GM10248 (cell line): Measurements from ENCODE around the gene ZNF423.

Experiments used
- CTCF ChIA-PET: fragments of 300-600 bp; sonication (Branson Sonifier 250); formaldehyde crosslinking; extraction: SDS; loops from one replicate; lab custom pipeline; 2021; ENCODE audit warnings: antibody characterized with exemption; lab: Yijun Ruan, JAX
- POLR2A ChIA-PET: fragments of 350-650 bp; sonication (Branson Sonifier 250); formaldehyde crosslinking; extraction: SDS; loops from one replicate; lab custom pipeline; 2020; ENCODE audit warnings: antibody characterized with exemption; lab: Yijun Ruan, JAX
- DNase-seq: peaks from one replicate; pipeline ENCODE4 v3.0.0; 2012; ENCODE audit errors: extremely low spot score
- TF ChIP-seq, protein P1 (sequence below): IDR thresholded peaks from 2 replicates; pipeline ENCODE4 v1.5.1; 2012; ENCODE audit warnings: mild to moderate bottlenecking, low read depth; ENCODE audit errors: extremely low read depth, missing control alignments, control extremely low read depth

The ZNF423 gene

DNA sequence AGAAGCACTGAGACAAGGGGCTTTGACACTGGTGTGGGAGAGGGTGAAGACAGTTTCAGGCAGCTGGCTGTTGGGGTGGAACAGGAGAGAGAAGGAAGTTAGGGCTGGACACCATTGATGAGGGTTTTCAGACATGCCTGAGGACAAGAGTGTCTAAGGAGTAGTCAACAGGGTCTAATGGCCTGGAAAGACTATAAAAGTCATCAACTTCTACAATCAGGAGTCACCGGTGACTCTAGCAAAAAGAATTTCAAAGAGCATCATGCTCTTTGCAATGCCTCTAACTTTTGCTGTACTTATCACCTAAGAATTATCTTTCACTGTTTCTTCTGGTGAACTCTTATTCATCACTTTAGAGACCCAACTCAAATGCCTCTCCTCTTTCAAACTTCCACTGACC lies 268.4 kb downstream of the ZNF423 start:
- no peak for DNase-seq
- ChIA-PET CTCF (interaction anchor here (1.6 to 2.1 kb wide), 2 partner anchors 8 to 12 kb away, joined by 4 to 7 read pairs; no protein-coding TSS in a partner anchor), POLR2A (no interaction called here)
- TF ChIP-seq, protein P1, sequence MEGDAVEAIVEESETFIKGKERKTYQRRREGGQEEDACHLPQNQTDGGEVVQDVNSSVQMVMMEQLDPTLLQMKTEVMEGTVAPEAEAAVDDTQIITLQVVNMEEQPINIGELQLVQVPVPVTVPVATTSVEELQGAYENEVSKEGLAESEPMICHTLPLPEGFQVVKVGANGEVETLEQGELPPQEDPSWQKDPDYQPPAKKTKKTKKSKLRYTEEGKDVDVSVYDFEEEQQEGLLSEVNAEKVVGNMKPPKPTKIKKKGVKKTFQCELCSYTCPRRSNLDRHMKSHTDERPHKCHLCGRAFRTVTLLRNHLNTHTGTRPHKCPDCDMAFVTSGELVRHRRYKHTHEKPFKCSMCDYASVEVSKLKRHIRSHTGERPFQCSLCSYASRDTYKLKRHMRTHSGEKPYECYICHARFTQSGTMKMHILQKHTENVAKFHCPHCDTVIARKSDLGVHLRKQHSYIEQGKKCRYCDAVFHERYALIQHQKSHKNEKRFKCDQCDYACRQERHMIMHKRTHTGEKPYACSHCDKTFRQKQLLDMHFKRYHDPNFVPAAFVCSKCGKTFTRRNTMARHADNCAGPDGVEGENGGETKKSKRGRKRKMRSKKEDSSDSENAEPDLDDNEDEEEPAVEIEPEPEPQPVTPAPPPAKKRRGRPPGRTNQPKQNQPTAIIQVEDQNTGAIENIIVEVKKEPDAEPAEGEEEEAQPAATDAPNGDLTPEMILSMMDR, result no peak

DNA sequence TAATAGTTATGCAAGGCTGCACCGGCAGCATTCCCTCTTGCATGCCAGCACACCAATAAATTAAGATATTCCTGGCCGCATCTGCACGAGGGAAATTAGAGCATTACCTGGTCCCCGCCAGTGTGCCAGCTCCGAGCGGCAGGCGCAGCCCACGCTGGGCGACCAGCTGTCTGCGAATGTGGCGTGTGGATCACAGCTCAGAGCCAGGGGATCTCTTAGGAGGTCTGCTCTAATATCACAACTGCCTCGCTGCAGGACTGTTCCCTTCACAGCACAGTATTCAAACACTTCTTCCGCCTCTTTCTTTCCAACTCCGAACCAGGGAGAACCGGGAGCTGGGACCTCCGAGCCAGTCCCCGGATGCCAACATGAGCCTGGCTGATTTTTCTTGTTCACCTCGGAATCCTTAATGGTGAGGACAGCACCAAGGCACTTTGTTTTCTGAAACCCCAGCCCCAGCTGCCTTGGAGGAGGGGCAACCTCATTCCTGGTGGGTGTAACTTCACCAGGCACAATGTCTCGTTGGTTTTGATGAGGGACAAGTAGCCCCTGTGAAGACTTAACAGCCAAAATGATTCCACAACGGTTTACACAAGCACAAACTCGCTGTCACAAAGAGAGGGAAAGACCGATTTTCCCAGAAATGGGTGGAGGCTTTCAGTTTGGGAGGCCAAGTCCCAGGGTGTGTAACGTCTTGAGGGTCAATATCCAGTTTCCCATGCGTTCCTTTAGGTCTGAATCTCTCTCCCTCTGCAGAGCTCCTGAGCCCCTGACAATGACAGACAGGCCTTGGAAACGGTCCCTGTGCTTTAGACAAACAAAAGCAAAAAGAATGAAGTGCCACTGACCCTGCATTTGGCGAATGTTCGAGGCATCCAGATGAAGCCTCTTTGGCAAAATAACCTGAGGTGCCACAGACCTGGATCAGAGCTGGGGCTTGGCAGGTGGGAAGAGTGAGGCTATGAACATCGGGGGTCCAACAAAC lies 269.2 kb downstream of the ZNF423 start:
- POLR2A ChIA-PET, result no interaction called here
- TF ChIP-seq, protein P1, result no peak
- CTCF ChIA-PET, result interaction anchor here (1.6 kb wide), 1 partner anchor 11 kb away, joined by 4 read pairs; no protein-coding TSS in a partner anchor
- no peak for DNase-seq

DNA sequence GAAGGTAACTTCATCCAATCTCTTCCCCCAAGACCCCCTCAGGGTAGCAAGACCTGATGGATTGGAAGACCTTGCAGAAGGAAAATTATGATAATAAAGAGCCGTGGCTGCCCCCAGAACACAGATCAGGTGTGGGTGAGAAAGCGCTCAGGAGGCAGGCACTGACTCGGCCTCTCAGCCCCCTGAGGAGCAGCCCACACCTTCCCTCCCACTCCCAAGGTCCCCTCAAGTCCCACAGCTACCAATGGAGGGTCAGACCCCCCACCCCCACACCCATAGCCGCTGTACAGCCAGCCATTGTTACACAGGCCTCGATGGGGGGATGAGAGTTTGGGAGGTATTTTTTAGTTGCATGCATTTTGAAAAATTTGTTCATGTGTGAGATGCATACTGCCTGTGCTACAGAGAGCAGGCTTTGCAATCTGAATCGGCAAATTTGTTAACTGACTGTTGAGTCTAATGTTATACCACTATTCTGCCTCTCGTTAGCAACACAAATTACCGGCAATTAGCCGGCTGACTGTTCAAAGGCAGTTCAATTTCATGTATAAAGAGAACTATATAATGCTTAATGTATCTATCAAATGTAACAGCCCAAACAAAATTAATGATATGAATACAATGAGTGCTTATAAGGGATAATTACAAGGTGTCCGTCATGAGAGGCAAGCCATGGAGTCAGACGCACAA lies 270.6 kb downstream of the ZNF423 start:
- TF ChIP-seq, protein P1, result no peak
- POLR2A ChIA-PET, result interaction anchor here (1.3 kb wide), 1 partner anchor 10 kb away, joined by 3 read pairs; no protein-coding TSS in a partner anchor
- no peak for DNase-seq
- CTCF ChIA-PET, result interaction anchor here (1.5 kb wide), 1 partner anchor 177 kb away, joined by 6 read pairs; no protein-coding TSS in a partner anchor

DNA sequence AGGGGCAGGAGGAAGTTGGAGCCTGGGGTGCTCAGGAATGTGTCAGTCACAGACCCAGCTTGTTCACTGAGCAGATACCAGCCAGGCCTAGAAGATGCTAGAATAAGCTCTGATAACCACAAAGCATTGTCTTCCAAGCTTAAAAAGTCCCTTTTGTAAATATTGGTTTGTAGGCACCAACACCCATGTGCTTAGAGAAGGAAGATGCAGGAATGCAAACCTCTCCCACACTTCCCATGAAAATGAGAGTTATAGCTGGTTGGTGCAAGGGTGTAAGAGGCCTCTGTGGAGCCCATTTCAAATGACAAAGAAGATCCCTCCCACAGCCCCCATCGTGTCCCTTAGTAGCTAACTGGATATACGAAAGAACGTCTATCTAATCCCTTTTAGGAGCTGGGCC lies 272.0 kb downstream of the ZNF423 start:
- CTCF ChIA-PET, result interaction anchor here (0.5 to 2.3 kb wide), 4 partner anchors 9 to 176 kb away, joined by 3 to 28 read pairs (median 4); no protein-coding TSS in a partner anchor
- POLR2A ChIA-PET, result interaction anchor here (1.3 kb wide), 1 partner anchor 9 kb away, joined by 3 read pairs; no protein-coding TSS in a partner anchor
- no peak for DNase-seq
- TF ChIP-seq, protein P1, result no peak

DNA sequence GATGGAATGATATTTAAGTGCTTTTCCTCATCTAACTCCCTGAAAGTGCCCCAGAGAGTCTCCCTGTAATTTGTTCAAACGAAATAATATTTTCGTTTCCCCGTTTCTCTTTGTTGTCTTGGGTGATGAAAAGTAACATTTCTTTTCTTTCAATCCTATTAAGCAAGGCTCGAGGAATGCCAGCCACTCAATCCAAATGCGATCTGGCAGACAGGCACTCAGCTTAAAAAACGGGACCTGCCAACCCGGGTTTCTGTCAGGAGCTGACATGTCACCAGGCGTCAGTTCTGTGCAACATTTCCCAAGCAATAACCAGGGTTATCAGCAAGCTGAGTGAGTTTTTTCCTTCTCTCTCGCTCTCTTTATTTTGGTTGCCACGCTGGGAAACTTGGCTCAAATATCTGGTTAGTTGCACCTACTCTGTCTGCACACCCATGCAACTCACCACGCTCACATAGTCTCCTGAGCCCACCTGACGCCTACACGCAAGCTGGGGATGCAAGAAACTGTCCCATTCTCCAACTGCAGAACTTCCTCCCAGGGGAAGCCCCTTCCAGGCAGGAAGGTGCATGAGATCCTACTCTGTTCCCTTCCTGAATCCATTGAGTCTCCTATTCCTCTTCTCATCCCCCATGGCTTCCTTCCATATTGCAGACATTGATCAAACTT lies 274.1 kb downstream of the ZNF423 start:
- DNase-seq, result no peak
- POLR2A ChIA-PET, result no interaction called here
- TF ChIP-seq, protein P1, result no peak
- CTCF ChIA-PET, result interaction anchor here (4.7 kb wide), 1 partner anchor 11 kb away, joined by 24 read pairs; no protein-coding TSS in a partner anchor
